Fibroblast of the aortic adventitia (primary cell): ENCODE results near the gene ARL2BP. TPM values are rescaled to one million over a fixed set of nuclear protein-coding genes. Genes with fewer than 3 reads are reported as not detected.

Source experiments
- DNase-seq: peaks from one replicate; pipeline ENCODE4 v3.0.0-alpha.2; 2010; ENCODE audit warnings: low read depth
- H3K4me3 ChIP-seq: 2 replicates; pipeline ENCODE4 v1.5.1; 2011; ENCODE audit warnings: low read depth, mild to moderate bottlenecking, control low read depth, low read length, moderate library complexity
- CTCF ChIP-seq: IDR thresholded peaks from 2 replicates; pipeline ENCODE4 v1.5.1; 2011; ENCODE audit warnings: mild to moderate bottlenecking, low read length, control low read depth, inconsistent platforms; ENCODE audit not compliant: insufficient read depth
- total RNA-seq: library from RNA; depleted of rRNA; stranded (reverse); fragments of >200 nt; gene quantifications from 2 replicates; pipeline ENCODE4 v1.2.3, GENCODE V29; 2012; ENCODE audit warnings: low replicate concordance

The ARL2BP gene
- total RNA-seq, 1 donor = 127 TPM

- no peak for DNase-seq
- no peak overlapping the region for H3K4me3 ChIP-seq
- TF ChIP-seq CTCF = no peak
Observed at GRCh38 chr16:57283214-57283958, 38.3 kb downstream of the ARL2BP start.

- no peak for DNase-seq
- no peak overlapping the region for H3K4me3 ChIP-seq
- TF ChIP-seq CTCF = no peak
Observed at GRCh38 chr16:57283959-57284208, 38.8 kb downstream of the ARL2BP start.

GRCh38 chr16:57284209-57284951 lies 39.3 kb downstream of the ARL2BP start, which contains the start of gene PLLP:
Gene PLLP, minus strand, starts transcription at chr16:57284672. Its CDS starts 132 bp downstream, at chr16:57284540.
- peak within 1 kb of the TSS; percentile 56 for H3K4me3 ChIP-seq
- no peak for TF ChIP-seq CTCF
- no peak for DNase-seq

GRCh38 chr16:57284952-57285363 lies 39.9 kb downstream of the ARL2BP start:
- peak overlapping the region; percentile 56 for H3K4me3 ChIP-seq
- no peak for DNase-seq
- TF ChIP-seq CTCF = no peak

- no peak for TF ChIP-seq CTCF
- no peak for DNase-seq
- H3K4me3 ChIP-seq = no peak overlapping the region
Observed at GRCh38 chr16:57285379-57285778, 40.3 kb downstream of the ARL2BP start.

GRCh38 chr16:57289391-57290257 lies 44.6 kb downstream of the ARL2BP start:
- DNase-seq = no peak
- no peak for TF ChIP-seq CTCF
- H3K4me3 ChIP-seq = no peak overlapping the region
